ENCODE measurements around the gene GARIN5B. TPM values are rescaled to one million over a fixed set of nuclear protein-coding genes. Genes with fewer than 3 reads are reported as not detected.

Gene GARIN5B
- total RNA-seq, 1 experiment from 2014 or later, result 0.11 TPM

DNA sequence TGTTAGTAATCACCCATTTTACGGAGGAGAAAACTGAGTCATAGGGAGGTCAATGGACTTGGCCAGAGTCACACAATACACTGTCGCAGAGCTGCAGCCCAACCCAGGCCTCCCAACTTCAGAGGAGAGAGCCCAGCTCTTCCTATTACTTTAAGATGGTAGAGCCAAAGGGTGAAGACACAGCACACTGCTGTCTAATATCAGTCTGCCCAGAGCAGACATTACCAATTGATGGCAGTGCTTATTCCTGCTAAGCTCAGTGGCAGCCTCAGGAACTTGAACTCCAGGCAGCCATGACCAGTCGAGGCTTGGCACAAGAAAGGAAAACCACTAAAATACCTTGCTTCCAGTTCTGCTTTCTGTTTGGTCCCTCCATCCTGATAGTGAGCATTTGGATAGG, 56.3 kb downstream of the GARIN5B start:
- Histone ChIP-seq H3K9me2 (ENCODE audit: insufficient read depth) (no peaks in the 10 kb centered on the region), H3F3A (ENCODE audit: insufficient read depth, low read depth) (peaks cover 10% of the 10 kb centered on the region; the same call in 1 of the 2 replicates), H3K27me3 (ENCODE audit: insufficient read depth, low read depth) (no peaks in the 10 kb centered on the region), H3K79me2 (ENCODE audit: low read depth) (no peaks in the 10 kb centered on the region), H3K4me2 (no peak overlapping the region), H3K9me3 (ENCODE audit: insufficient read depth, low read depth) (no peaks in the 10 kb centered on the region), H3K4me3 (no peak overlapping the region), H3K36me3 (ENCODE audit: low read depth) (no peaks in the 10 kb centered on the region), H4K20me1 (ENCODE audit: insufficient read depth) (no peaks in the 10 kb centered on the region), H3K4me1 (replicated peaks; ENCODE audit: insufficient read depth) (0 out of 2 replicates have a peak, but pooled peaks cover 4% of the 10 kb centered on the region), H2AFZ (no peak overlapping the region), H3K27ac (no peak overlapping the region)
- intact Hi-C loops (cut with micrococcal nuclease; ENCODE audit: unreplicated experiment), result no loop called here
- no peak for DNase-seq
- TF ChIP-seq EZH2 (IDR thresholded peaks at IDR 0.05; ENCODE audit: low read depth), result no peak
- TF ChIP-seq, protein P1, sequence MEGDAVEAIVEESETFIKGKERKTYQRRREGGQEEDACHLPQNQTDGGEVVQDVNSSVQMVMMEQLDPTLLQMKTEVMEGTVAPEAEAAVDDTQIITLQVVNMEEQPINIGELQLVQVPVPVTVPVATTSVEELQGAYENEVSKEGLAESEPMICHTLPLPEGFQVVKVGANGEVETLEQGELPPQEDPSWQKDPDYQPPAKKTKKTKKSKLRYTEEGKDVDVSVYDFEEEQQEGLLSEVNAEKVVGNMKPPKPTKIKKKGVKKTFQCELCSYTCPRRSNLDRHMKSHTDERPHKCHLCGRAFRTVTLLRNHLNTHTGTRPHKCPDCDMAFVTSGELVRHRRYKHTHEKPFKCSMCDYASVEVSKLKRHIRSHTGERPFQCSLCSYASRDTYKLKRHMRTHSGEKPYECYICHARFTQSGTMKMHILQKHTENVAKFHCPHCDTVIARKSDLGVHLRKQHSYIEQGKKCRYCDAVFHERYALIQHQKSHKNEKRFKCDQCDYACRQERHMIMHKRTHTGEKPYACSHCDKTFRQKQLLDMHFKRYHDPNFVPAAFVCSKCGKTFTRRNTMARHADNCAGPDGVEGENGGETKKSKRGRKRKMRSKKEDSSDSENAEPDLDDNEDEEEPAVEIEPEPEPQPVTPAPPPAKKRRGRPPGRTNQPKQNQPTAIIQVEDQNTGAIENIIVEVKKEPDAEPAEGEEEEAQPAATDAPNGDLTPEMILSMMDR (conservative IDR thresholded peaks at IDR 0.05), result no peak
- ChIA-PET POLR2A (ENCODE audit: unreplicated experiment) (interaction anchor here (1.1 kb wide), 1 partner anchor 32 kb away, joined by 5 read pairs; no protein-coding TSS in a partner anchor), CTCF (no interaction called here)
- BruUV-seq (replicated peaks), result no TSS peak

DNA sequence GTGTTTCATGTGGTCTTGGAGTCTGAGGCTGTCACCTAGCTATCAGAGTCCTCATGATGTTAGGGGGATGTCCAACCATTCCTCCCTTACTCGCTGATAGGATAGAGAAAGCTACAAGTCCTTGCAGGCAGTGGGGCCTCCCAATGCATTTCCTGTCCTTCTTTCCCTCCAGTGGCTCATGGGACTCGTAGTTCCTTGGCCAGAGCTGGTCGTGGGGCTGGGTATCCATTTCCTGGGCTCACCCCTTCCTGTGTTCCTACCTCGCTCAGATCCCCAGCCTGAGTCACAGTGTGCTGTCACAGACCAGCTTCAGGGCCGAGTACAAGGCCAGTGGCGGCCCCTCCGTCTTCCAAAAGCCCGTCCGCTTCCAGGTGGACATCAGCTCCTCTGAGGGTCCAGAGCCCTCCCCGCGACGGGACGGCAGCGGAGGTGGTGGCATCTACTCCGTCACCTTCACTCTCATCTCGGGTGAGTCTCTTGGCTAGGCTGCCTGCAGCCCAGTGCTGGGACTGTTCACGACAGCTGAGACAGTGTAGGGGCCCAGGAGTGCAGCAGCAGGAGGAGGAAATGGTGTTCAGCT, 57.0 kb downstream of the GARIN5B start:
- intact Hi-C loops (cut with micrococcal nuclease; ENCODE audit: unreplicated experiment), result no loop called here
- Histone ChIP-seq H3K36me3 (ENCODE audit: low read depth) (no peaks in the 10 kb centered on the region), H4K20me1 (ENCODE audit: insufficient read depth) (no peaks in the 10 kb centered on the region), H3K27ac (no peak overlapping the region), H3K9me3 (ENCODE audit: insufficient read depth, low read depth) (no peaks in the 10 kb centered on the region), H3K27me3 (ENCODE audit: insufficient read depth, low read depth) (no peaks in the 10 kb centered on the region), H3F3A (ENCODE audit: insufficient read depth, low read depth) (peaks cover 10% of the 10 kb centered on the region; the same call in 1 of the 2 replicates), H3K4me1 (replicated peaks; ENCODE audit: insufficient read depth) (0 out of 2 replicates have a peak, but pooled peaks cover 4% of the 10 kb centered on the region), H3K4me2 (no peak overlapping the region), H2AFZ (no peak overlapping the region), H3K9me2 (ENCODE audit: insufficient read depth) (no peaks in the 10 kb centered on the region), H3K4me3 (no peak overlapping the region), H3K79me2 (ENCODE audit: low read depth) (no peaks in the 10 kb centered on the region)
- CTCF ChIA-PET, result interaction anchor here (0.6 kb wide), 1 partner anchor 103 kb away, joined by 5 read pairs; no protein-coding TSS in a partner anchor
- DNase-seq, result no peak
- POLR2A ChIA-PET (ENCODE audit: unreplicated experiment), result interaction anchor here (1.1 kb wide), 1 partner anchor 33 kb away, joined by 5 read pairs; no protein-coding TSS in a partner anchor
- no TSS peak for BruUV-seq (replicated peaks)
- TF ChIP-seq, protein P1 (conservative IDR thresholded peaks at IDR 0.05), result no peak
- no peak for TF ChIP-seq EZH2 (IDR thresholded peaks at IDR 0.05; ENCODE audit: low read depth)

DNA sequence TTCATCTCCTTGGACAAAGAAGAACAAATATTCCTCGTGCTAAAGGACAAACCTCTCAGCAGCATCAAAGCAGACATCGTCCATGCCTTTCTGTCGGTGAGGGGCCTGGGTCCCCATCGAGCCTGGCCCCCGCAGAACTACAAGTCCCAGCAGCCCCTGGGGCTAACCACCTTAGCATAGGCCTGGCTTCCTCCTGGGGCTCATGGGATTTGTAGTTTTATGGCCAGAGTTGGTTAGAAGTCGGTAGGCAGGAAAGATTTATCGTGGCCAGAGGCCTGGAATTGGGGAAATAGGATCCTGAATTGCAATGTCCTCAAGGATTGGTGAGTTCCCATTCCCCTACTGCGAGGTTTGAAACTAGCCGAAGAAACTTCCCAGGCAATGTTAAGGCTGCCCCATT, 57.6 kb downstream of the GARIN5B start:
- H3K4me1 ChIP-seq (replicated peaks; ENCODE audit: insufficient read depth), result 0 out of 2 replicates have a peak, but pooled peaks cover 4% of the 10 kb centered on the region
- no peak overlapping the region for H3K4me3 ChIP-seq
- no peaks in the 10 kb centered on the region for H4K20me1 ChIP-seq (ENCODE audit: insufficient read depth)
- no peaks in the 10 kb centered on the region for H3K9me3 ChIP-seq (ENCODE audit: insufficient read depth, low read depth)
- no peaks in the 10 kb centered on the region for H3K36me3 ChIP-seq (ENCODE audit: low read depth)
- H3K9me2 ChIP-seq (ENCODE audit: insufficient read depth), result no peaks in the 10 kb centered on the region
- no peak overlapping the region for H3K27ac ChIP-seq
- H3K27me3 ChIP-seq (ENCODE audit: insufficient read depth, low read depth), result no peaks in the 10 kb centered on the region
- peak in 1 of 2 experiments; percentile 35 for DNase-seq
- intact Hi-C loops (cut with micrococcal nuclease; ENCODE audit: unreplicated experiment), result no loop called here
- H3F3A ChIP-seq (ENCODE audit: insufficient read depth, low read depth), result peaks cover 10% of the 10 kb centered on the region; the same call in 1 of the 2 replicates
- POLR2A ChIA-PET (ENCODE audit: unreplicated experiment), result interaction anchor here (0.5 to 1.1 kb wide), 2 partner anchors 16 to 33 kb away, joined by 4 to 5 read pairs; no protein-coding TSS in a partner anchor
- H2AFZ ChIP-seq, result no peak overlapping the region
- CTCF ChIA-PET, result no interaction called here
- BruUV-seq (replicated peaks), result no TSS peak
- TF ChIP-seq, protein P1 (conservative IDR thresholded peaks at IDR 0.05), result no peak
- TF ChIP-seq EZH2 (IDR thresholded peaks at IDR 0.05; ENCODE audit: low read depth), result no peak
- H3K4me2 ChIP-seq, result no peak overlapping the region
- no peaks in the 10 kb centered on the region for H3K79me2 ChIP-seq (ENCODE audit: low read depth)
